ENCODE data around the gene ERC1. TPM values are rescaled to one million over a fixed set of nuclear protein-coding genes. Genes with fewer than 3 reads are reported as not detected.

ERC1 gene
- total RNA-seq, 2 experiments from 2014 or later = 40.1 to 49.6 TPM

GRCh38 chr12:1182069-1182468 is 191.0 kb downstream of the ERC1 start:
- Mint-ChIP-seq H3K27ac (no peak overlapping the region), H3K36me3 (ENCODE audit: low read depth) (peaks cover 63% of the 10 kb centered on the region), H3K4me3 (no peak overlapping the region), H3K9me3 (no peaks in the 10 kb centered on the region), H3K4me1 (ENCODE audit: low read depth) (no peaks in the 10 kb centered on the region), H3K27me3 (no peaks in the 10 kb centered on the region)
- no peak for TF ChIP-seq CTCF (IDR thresholded peaks at IDR 0.05)
- intact Hi-C loops (cut with DNase I, micrococcal nuclease) = no loop called here
- Histone ChIP-seq H3K4me3 (ENCODE audit: low read length) (no peak overlapping the region), H3K9me3 (ENCODE audit: control insufficient read depth in 1 of 2, insufficient read depth in 1 of 2, low read length in 2 of 2) (no peaks in the 10 kb centered on the region), H3K27ac (ENCODE audit: low read depth in 1 of 2, low read length in 2 of 2) (no peak overlapping the region), H3K4me1 (ENCODE audit: insufficient read depth, low read length) (no peaks in the 10 kb centered on the region), H3K36me3 (ENCODE audit: insufficient read depth, low read length) (peaks cover 10% of the 10 kb centered on the region), H3K27me3 (ENCODE audit: control insufficient read depth in 1 of 2, insufficient read depth in 2 of 2, low read length in 2 of 2) (no peaks in the 10 kb centered on the region)
- ChIA-PET CTCF (interaction anchor here (1.7 kb wide), 1 partner anchor 64 kb away, joined by 7 read pairs; no protein-coding TSS in a partner anchor), POLR2A (no interaction called here)
- ATAC-seq (ENCODE audit: poor library complexity) (no peak), DNase-seq (no peak)

GRCh38 chr12:1184402-1184801 is 193.4 kb downstream of the ERC1 start:
- Histone ChIP-seq H3K36me3 (ENCODE audit: insufficient read depth, low read length) (peaks cover 21% of the 10 kb centered on the region), H3K27ac (ENCODE audit: low read depth in 1 of 2, low read length in 2 of 2) (no peak overlapping the region), H3K27me3 (ENCODE audit: control insufficient read depth in 1 of 2, insufficient read depth in 2 of 2, low read length in 2 of 2) (no peaks in the 10 kb centered on the region), H3K4me3 (ENCODE audit: low read length) (no peak overlapping the region), H3K9me3 (ENCODE audit: control insufficient read depth in 1 of 2, insufficient read depth in 1 of 2, low read length in 2 of 2) (no peaks in the 10 kb centered on the region), H3K4me1 (ENCODE audit: insufficient read depth, low read length) (no peaks in the 10 kb centered on the region)
- ChIA-PET POLR2A (interaction anchor here (0.7 kb wide), 1 partner anchor 83 kb away, joined by 4 read pairs; no protein-coding TSS in a partner anchor), CTCF (interaction anchor here (0.7 to 1.4 kb wide), 2 partner anchors 20 to 67 kb away, joined by 3 to 4 read pairs; no protein-coding TSS in a partner anchor)
- Mint-ChIP-seq H3K4me3 (no peak overlapping the region), H3K27ac (no peak overlapping the region), H3K4me1 (ENCODE audit: low read depth) (no peaks in the 10 kb centered on the region), H3K9me3 (no peaks in the 10 kb centered on the region), H3K27me3 (no peaks in the 10 kb centered on the region), H3K36me3 (ENCODE audit: low read depth) (peaks cover 79% of the 10 kb centered on the region)
- no peak for ATAC-seq (ENCODE audit: poor library complexity)
- TF ChIP-seq CTCF (IDR thresholded peaks at IDR 0.05) = no peak
- no peak for DNase-seq
- intact Hi-C loops (cut with DNase I, micrococcal nuclease) = no loop called here

- Histone ChIP-seq H3K27ac (ENCODE audit: low read depth in 1 of 2, low read length in 2 of 2) (no peak overlapping the region), H3K4me1 (ENCODE audit: insufficient read depth, low read length) (no peaks in the 10 kb centered on the region), H3K27me3 (ENCODE audit: control insufficient read depth in 1 of 2, insufficient read depth in 2 of 2, low read length in 2 of 2) (no peaks in the 10 kb centered on the region), H3K36me3 (ENCODE audit: insufficient read depth, low read length) (peaks cover 26% of the 10 kb centered on the region), H3K4me3 (ENCODE audit: low read length) (no peak overlapping the region), H3K9me3 (ENCODE audit: control insufficient read depth in 1 of 2, insufficient read depth in 1 of 2, low read length in 2 of 2) (no peaks in the 10 kb centered on the region)
- ATAC-seq (ENCODE audit: poor library complexity) (no peak), DNase-seq (no peak)
- Mint-ChIP-seq H3K9me3 (no peaks in the 10 kb centered on the region), H3K27me3 (no peaks in the 10 kb centered on the region), H3K27ac (no peak overlapping the region), H3K4me1 (ENCODE audit: low read depth) (no peaks in the 10 kb centered on the region), H3K36me3 (ENCODE audit: low read depth) (peaks cover 81% of the 10 kb centered on the region), H3K4me3 (no peak overlapping the region)
- intact Hi-C loops (cut with DNase I, micrococcal nuclease) = no loop called here
- POLR2A ChIA-PET = no interaction called here
- TF ChIP-seq CTCF (IDR thresholded peaks at IDR 0.05) = no peak
- CTCF ChIA-PET = interaction anchor here (1.4 kb wide), 1 partner anchor 68 kb away, joined by 3 read pairs; no protein-coding TSS in a partner anchor
Measured at GRCh38 chr12:1185460-1186182, 194.6 kb downstream of the ERC1 start.
